HG02943 (cell line): ENCODE measurements around the gene OR4F15.

Experiments
- ATAC-seq: cut with Tn5 transposase; IDR thresholded peaks from one replicate; pipeline ENCODE4 v1.9.1; 2021; ENCODE audit warnings: mild to moderate bottlenecking, low read depth, moderate library complexity; ENCODE audit not compliant: unreplicated experiment

Gene OR4F15

DNA sequence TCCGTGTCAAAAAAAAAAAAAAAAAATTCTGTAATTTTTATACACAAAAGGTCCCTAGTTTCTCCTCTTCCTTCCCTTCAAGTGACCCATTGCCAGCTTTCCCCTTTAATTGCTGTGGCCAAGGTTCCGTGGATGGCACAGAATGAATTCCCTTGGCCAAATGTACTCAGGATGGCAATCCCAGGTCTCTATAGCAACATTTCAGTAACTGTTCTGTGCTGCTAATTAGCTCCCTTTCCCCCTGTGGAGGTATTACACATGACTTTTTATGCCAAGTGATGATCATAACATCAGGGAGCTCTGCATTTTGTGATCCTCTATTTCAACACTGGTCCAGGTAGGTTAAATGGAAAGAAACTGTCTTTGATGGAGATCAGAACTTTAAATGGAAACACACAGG lies 8.8 kb upstream of the OR4F15 start, which contains the start of gene OR4F6:
Gene OR4F6 (plus strand): TSS at position 301 of the 400 bp plus-strand sequence. CDS start 2,211 bp downstream, outside the sequence.
- no peak for ATAC-seq

DNA sequence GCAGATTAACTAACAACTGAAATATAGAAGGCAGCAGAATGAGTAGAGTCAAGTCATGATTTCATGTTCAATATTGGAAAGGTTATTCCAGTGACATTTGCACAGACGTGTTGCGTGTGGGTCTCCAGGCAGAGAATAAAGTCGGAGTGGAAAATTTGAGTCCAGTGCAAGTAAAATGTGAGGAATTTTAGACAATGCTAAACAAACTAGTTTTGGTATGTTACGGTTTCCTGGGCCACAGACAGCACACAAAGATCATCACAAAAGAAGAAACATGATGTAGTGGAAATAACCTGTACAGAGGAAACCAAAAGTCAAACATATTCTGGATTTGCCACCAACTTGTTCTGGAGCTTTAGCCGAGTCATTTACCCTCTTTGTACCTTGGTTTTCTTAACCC lies 8.3 kb upstream of the OR4F15 start:
- ATAC-seq: no peak

DNA sequence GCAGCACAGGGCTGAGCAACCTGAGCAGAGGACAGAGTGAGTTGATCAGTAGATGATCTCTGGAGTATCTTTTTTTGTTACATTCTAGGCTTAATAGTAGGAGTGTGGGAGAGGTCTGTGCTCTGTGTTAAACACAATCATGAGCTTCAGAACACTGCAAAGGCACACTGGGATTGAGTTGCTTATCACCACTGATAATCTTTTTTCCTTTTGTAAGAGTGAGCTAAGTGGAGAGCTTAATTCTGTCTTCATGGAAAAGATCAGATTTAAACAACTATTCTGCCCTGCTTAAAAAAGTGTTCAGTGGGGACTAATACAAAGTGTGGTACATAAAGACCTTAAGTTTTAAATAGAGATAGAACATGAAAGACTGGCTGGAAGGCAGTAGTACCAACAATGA lies 7.6 kb upstream of the OR4F15 start:
- ATAC-seq: no peak

DNA sequence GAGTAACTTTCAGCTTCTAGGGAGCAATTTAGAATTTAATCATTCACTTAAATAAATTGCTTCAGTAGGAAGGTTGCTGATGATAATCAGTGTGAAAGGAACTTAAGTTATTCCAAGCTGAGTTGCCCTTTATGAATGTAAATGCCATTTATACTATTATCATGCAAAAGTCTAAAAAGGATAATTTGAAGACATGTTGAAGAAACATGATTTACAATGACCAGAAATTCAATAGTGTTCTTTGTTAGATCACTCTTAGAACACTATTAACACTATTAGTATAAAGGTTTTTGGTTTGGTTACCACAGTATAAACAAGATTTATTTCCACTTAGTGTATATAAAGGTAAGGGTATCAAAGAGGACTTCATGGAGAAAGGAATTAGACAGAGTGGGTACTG lies 7.1 kb upstream of the OR4F15 start:
- ATAC-seq: no peak

- no peak for ATAC-seq
Observed at GRCh38 chr15:101805605-101806345, 6.2 kb upstream of the OR4F15 start.

GRCh38 chr15:101807345-101807945 lies 4.6 kb upstream of the OR4F15 start:
- ATAC-seq: no peak

- ATAC-seq: no peak
Observed at GRCh38 chr15:101808201-101808600, 3.8 kb upstream of the OR4F15 start.

DNA sequence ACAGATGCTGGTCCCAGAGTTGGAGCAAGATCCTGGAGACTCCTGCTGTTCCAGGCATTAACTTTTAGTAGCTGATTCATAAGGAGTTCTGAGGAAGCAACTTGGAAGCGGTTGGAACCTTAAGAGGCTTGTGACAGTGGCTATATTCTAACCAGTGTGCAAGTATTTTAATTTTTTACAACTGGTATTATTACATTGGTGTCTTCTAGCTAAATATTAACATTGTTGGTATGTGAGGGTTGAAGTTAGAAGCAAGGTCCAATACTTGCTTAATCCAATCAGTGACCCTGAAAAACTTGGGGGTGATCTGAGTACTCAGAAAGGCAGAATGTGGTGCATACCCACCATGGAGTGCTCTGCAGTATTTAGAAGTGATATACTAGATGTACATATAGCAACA lies 1.5 kb upstream of the OR4F15 start:
- no peak for ATAC-seq

GRCh38 chr15:101810876-101811275 lies 1.1 kb upstream of the OR4F15 start:
- no peak for ATAC-seq

GRCh38 chr15:101813803-101814534 lies 2.0 kb downstream of the OR4F15 start:
- ATAC-seq: no peak

DNA sequence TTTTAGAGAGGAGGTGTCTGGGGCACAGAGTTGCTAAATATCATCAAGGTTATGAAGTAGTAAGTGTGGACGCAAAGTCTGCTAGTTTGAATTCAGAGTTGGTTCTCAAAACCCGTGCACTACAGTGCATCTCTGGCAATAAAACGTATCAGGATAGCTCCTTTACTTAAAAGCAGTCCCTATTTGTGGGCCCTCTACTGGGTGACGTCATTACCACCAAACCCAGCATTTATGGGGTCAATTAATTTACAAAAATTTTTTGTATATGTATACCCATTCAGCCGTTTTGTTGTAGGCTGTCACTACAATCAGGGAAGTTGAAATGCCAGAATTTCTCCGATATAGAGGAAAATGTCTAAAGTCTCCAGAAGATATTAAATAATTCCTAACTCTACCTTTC lies 8.8 kb downstream of the OR4F15 start:
- no peak for ATAC-seq

DNA sequence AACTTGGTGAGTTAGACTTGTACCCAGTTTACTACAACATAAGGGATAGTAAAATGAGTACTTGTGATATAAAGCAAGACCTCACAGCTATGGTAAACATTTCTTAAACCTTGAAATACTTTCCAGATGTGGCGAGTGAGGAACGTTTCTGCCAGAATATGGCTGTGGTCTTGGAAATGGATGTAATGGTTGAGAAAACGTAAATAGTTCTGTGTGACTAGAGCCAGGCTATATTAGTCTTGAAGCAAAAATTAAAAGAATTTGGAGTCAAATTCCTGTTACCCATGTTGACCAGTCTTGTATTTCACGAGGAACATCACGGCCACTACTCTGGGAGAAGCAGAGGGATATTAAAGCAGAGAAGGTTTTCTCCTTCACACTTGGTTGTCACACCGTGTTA lies 15.3 kb downstream of the OR4F15 start:
- ATAC-seq: no peak

- no peak for ATAC-seq
Observed at GRCh38 chr15:101828774-101829173, 16.8 kb downstream of the OR4F15 start.

DNA sequence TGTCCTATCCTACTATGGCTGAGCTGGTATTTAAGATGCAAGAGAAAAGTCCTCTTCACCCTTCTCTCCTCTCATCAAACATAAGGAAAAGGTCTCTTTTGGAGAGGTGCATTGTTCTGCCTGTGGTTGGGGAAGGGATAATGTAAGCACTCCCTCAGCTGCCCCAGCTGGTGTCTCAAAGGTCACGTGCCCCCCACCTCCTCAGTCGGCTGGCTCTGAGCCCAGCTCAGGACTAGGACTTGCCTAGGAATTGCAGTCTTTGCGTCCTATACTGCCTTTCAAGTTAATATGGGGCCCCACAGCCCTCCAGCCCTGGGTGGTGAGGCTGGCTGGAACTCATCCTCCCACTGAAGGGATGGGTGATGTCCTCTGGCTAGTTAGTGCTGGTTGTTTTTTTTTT lies 29.7 kb downstream of the OR4F15 start:
- ATAC-seq: no peak

GRCh38 chr15:101844916-101845315 lies 32.9 kb downstream of the OR4F15 start:
- no peak for ATAC-seq

DNA sequence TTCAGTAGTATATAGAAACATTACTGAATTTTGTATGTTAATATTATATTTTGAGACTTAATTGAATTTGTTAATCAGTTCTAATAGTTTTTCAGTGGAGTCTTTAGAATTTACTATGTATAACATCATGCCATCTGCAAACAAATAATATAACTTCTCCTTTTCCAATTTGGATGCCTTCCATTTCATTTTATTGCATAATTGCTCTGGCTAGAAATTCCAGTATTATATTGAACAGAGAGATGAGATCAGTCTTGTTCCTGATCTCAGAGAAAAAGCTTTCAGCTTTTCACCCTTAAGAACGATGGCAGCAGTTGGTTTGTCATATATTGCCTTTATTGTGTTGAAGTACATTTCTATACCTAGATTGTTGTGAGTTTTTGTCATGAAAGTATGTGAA lies 40.4 kb downstream of the OR4F15 start:
- ATAC-seq: no peak
